ENCODE data around the gene ARHGEF37.

ARHGEF37 gene

DNA sequence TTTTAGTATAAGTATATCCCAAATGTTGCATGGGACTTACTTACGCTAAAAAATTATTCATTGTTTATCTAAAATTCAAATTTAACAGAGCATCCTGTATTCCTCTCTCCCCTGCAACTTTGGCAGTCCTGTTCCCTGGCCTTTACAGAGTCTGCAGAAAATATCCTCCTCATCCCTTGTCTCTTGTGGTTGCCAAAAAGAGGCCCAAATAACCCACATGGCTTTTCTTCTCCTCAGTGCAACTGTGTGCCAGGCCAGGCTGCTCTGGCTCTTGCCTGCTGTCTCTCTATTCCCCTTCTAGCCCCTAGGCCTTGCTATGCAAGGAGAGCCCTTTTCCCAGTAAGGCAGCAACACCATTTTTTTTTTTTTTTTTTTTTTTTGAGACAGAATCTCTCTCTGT is 23.0 kb downstream of the ARHGEF37 start:
- no peak for DNase-seq

DNA sequence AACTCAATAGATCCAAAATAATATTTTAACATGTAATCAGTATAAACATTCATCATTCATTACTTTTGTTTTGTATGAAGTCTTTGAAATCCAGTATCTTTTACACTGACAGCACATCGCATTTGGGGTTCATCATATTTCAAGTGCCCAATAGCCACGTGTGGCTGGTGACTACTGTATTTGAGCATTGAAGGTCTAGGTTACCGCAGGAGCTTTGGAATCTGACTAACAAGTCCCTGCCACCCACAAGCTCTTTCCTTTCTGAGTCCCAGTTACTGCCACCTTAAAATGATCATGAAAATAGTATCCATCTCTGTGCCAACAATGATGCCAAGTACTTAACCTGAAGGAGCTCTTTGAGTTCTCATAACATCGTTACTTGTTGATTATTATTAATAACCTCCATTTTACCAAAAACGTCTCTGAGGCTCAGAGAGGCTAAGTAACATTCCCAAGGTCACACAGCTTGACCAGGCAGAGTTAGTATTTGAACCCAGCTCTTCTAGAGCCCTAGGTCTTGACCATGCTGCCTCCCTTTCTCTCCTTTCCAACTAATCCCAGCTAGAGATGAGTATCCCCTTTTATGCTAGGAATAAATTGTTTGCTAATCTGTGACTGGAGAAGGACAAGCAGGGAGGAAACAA is 24.2 kb downstream of the ARHGEF37 start:
- DNase-seq: no peak

DNA sequence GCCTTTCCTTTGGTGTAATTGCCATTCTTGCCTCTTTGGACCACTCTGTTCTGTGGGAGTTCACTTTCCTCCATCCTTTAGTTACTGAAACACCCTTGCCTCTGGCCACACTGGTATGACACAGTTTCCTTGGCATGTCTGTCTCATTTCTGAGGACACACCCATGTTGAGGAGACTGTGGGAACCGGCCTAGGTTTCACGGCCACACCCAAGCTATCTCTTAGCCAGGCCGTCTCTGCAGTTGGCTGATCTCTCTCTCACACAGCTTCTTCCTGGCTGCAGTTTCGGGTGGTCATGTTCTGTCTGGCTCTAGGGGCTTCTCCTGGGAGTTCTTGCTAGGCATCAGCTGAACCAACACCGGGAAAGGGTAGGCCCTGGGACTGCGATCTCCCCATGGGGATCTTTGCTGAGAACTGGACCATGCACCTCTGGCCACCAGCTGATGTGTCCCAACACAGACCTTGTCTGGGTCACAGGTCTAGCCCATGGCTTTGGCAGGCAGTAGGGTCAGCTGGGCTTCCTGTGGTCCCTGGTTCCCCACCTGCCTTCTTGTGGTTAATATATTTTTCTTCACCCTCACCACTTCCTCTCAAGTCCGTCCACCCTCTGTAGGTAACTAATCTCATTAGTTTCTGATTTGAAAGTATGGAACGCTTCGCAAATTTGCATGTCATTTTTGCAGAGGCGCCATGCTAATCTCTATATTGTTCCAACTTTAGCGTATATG is 24.9 kb downstream of the ARHGEF37 start:
- no peak for DNase-seq

DNA sequence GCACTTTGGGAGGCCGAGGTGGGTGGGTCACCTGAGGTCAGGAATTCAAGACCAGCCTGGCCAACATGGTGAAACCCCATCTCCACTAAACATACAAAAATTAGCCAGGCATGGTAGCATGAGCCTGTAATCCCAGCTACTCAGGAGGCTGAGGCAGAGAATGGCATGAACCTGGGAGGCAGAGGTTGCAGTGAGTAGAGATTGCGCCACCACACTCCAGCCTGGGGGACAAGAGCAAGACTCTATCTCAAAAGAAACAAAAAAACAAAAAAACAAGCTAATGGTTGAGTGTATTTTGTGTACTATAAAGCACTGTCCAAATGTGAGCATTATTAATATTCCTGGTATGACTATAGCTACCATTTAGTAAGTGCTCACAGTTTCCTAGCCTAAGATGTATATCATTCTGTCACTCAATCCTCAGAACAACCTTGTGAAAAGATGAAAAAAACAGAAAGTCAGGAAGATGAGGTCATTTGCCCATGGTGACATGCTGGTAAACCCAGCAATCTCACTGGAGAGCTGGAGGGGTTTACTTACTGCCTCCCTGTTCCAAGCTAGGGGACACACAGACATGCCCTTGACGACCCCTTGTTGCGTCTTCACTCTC is 27.7 kb downstream of the ARHGEF37 start:
- no peak for DNase-seq

DNA sequence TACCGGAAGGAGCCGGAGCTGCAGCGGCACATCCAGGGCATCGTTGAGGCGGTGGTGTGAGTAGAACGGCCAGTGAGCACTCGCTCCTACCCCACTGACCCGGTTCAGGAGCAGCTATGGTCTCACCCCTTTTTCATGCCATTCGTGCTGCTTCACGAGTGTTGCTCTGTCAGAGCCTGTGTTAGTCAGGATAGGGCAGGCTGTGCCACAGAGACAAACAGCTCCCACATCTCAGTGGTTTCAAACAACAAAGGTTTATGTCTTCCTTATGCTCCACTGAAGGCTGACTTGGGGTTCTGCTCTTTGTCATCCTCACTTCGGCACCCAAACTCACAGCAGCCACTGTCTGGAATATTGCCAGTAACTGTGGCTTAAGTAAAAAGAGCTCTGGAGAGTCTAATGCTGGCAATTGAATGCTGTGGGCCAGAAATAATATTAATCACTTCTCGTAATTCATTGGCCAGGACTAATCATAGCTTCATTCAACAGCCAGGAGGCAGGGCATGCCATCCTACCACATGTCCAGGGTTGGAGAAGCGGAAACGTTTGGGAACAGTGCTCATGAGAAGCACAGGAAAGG is 28.4 kb downstream of the ARHGEF37 start:
- no peak for DNase-seq

DNA sequence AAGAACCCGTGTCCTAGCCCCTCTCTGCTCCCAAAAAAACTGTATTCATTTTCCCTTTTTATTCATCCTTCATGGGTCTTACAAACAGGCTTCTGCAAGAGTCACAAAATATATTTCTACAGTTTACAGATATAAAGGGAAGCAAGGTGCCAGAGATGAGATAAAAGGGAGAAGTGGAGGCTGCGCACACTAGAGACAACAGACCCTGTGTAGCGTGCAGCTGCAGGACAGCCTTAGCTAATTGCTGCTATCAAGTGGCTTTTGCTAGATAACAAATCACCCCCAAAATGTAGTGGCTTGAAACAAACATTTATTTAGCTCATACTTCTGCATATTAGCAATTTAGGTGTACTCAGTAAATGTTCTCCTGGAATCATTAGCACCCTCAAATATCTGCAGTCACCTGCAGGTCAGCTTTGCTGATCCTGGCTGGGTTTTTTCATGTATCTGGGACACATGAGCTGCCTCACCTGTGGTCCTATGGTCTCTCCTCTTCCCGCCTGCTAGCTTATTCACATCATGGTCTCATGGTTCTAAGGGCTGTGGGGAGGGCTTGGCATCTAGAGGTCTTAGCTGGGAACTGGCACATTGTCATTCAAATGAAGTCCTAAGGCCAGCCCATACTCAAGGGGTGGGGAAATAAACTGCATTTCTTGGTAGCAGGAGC is 29.4 kb downstream of the ARHGEF37 start:
- no peak for DNase-seq

DNA sequence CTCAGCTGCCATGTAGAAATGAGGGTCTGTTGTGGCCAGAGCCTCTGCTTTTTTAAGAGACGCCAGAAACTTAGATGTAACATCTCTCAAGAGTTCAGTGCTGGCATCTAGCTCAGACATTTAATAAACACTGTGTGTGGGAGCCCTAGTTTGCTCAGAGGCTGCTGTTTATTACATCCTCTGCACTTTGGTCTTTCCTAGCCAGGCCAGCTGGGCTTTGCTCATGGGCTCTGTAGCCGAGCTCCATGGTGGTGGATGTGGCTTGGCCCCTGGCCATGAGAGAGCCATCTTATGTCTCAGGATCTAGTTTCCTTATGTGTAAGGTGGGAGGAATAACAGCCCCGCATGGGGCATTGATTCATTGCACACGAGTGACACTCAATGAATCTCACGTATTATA is 30.0 kb downstream of the ARHGEF37 start:
- DNase-seq: no peak

DNA sequence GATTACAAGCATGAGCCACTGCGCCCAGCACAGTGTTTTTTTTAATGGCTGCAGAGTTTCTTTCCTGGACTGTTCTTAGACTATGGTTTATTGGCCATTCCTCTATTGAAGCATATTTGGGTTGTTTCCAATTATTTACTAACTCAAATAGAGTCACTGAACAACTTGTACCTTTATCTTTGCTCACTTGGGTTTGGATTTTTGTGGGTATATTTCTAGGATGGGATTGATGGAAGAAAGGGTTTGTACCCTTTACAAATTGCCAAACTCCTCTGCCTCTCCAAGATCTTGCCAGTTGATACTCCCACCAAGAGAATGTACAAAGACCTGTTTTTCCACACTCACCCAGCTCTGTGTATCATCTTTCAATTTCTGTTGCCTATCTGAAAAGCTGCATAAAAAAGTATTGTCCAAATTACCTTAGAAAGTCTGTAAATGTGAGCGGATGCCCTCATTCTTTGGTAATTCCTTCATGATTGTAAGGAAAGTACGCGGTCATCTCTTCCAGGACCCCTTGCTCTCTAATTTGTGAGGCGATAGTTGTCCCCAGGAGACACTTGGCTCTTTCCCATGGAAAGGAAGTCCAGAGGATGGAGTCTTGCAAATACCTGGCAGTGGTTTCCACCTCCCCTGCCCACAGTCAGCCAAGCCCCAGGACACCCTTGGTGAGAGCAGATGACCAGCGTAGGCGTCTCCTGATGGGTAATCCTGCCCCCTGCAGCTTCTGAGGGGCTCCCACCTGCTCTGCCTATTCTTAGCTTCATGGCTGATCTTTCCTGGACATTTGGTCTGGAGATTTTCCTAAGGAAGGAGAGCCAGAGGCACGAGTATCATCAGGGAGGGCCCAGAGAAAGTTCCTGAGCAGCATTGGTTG is 33.0 kb downstream of the ARHGEF37 start:
- no peak for DNase-seq

DNA sequence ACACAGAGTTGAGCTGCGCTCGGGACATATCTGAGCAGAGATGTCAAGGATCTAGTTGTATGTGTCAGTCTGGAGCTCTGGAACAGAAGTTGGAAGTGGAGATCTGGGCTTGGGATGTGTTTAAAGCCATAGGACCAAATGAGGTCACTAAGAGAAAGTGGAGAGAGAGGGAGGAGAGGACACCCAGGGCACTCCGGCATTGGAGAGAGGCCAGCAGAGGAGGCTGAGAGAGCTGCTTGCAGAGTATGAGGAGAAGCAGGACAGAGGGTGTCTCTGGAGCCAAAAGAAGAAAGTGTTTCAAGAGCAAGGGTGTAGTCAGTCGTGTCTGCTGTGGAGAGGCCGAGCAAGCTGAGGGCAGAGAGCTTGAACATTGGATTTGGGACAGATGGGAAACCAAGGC is 34.7 kb downstream of the ARHGEF37 start:
- no peak for DNase-seq

DNA sequence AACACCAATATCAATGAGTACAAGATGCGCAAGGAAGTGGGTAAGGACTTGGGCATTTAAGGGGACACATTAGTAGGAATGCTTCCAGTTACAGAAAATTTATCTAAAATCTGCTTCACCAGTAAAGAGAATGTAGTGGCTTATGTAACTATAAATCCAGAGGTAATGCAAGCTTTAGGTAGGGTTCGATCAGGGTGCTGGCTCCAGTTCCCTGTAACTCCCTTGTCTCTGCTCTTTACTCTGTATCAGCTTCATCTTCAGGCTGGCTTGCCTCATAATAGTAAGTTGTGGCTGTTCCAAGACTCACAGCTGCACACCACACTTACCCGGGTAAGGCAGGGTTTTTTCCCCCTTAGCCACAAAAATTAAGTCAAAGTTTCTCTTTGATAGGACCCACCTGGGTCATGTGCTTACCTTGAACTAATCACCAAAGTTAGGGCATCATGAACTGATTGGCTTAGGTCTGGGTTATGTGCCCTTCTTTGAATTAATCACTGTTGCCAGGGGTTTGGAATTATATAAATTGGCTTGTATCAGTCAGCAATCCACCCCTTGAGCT is 35.5 kb downstream of the ARHGEF37 start:
- DNase-seq: no peak

DNA sequence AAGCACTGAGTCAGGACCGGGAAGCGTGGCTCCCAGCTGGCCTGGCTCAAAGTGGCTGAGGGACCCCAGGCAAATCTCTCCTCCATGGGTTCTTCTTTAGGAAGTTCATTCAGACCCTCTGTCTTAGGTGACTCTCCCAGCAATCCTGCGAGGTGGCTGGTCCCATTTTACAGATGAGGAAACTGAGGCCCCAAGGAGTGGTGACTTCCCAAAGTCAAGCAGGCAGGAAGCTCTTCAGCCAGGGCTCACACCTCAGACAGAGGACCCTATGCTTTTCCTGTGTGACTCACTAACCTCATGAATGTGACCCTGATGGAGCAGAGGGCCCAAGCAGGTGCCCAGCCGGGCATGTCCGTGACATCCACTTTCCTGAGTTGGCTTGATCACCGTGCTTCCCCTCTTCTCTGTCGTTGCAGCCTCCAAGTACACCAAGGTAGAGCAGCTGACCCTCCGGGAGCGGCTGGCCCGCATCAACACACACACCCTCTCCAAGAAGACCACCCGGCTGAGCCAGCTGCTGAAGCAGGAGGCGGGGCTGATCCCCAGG is 36.5 kb downstream of the ARHGEF37 start:
- DNase-seq: no peak

DNA sequence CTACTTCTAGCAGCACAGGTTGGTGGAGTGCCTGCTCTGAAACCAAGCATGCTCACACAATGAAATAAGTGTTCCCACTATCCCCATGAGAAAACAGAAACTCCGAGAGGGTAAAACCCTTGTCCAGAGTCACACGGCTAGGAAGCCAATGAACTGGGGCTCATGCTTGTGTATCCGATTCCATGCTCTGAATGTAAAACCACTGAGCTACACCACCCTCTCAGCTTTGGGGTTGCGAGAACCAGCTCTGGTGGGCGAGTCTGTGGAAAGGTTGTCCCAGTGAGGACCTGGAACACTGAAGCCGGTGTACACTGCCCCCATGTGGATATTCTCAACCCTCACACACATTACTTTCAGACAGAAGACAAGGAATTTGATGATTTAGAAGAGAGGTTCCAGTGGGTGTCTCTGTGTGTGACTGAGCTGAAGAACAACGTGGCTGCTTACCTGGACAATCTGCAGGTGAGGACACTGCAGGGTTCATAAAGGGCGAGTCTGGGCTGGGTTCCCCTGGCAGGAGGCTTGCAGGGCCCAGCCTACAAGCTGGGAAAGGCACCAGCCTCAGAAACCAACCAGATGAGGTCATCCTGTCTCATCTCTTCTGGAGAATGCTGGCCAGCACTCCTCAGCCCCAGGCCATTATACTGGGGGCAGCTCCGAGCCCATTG is 37.4 kb downstream of the ARHGEF37 start:
- DNase-seq: peak; percentile 41

DNA sequence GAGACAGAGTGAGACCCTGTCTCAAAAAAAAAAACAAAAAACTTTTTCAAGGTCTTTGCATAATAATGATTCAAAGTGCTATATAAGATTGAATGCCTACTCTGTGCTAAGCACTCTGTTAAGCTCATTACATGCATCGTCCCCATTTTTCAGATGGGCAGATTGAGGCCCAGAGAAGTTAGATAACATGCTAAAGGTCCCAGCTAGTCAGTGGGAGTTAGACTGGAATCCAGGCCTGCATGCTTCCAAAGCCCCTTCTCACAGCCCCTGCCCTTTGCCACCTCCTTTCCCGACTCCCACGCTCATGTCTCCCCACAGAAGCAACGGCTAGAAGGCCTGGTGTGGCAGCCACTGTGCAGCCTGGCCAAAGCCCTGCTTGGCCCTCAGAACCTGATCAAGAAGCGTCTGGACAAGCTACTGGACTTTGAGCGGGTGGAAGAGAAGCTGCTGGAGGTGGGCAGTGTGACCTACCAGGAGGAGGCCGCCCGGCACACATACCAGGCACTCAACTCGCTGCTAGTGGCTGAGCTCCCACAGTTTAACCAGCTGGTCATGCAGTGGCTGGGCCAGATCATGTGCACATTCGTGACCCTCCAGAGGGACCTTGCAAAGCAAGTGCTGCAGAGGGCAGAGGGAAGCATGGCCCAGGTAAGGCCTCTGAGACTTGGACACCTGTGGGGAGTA is 40.3 kb downstream of the ARHGEF37 start:
- no peak for DNase-seq

DNA sequence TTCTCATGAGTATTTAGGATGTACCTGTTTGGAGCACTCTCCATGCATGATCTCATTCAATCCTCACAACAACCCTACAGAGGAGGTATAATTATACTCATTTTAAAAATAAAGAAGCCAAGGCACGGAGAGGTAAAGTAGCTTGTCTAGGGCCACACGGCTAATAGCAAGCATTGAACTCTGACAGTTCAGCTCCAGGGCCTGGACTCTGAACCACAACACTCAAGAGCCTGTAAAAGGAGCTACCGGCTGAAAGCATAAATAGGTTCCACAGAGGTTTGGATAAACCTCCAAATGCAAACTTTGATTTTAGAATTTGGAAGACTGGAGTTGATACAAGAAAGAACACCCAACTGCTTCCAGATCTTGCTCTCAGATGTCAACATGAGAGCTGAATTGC is 41.2 kb downstream of the ARHGEF37 start:
- no peak for DNase-seq

DNA sequence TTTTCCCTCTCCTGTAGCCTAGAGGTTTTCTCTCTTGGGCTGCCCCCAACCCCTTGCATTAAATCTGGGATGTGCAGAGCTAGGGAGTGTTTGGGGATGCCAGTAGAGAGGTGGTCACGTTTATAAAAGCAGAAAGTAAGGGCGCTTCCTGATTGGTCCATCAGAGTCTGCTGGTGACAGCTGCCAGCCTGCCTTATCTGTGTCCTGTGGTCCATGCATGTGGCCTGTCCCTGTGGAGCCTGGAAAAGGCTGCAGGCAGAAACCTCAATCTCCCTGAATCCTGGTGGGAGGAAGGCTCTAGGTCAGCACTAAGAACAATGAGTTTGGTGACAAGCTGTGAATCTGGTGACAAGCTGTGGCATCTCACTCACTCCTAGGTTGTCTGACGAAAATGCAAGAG is 42.2 kb downstream of the ARHGEF37 start:
- no peak for DNase-seq

DNA sequence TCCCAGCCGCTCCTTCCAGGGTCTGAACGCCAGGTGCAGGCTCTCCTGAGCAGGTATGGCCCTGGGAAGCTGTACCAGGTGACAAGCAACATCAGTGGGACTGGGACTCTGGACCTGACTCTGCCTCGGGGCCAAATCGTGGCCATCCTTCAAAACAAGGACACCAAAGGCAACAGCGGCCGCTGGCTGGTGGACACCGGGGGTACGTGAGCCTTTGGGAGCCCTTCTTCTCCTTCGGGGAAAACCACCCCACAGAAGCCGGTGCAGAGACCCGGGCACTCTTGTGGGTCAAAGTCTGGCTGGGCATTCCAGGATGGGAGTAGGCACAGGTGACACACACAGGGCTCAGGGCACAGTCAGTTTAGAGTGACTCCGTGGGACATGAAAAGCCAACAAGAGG is 45.8 kb downstream of the ARHGEF37 start:
- DNase-seq: no peak

DNA sequence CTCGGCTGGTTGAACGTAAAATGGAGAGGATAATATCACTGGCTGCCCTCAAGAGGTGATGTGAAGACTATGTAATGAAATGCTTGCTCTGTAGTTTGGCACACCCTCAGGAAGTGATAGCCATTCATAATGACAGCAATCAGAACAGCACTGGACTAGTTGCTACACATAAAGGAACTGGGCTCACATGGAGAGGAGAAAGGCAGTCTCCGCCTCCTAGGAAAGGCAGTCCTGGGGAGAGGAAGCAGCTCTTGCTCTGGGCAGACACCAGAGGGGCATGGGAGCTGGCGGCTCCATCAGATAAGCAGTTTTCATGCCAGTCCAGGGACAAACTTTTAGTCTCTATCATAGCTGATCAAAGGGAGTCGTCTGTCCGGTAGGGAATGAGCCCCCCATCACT is 46.9 kb downstream of the ARHGEF37 start:
- DNase-seq: peak; percentile 8

DNA sequence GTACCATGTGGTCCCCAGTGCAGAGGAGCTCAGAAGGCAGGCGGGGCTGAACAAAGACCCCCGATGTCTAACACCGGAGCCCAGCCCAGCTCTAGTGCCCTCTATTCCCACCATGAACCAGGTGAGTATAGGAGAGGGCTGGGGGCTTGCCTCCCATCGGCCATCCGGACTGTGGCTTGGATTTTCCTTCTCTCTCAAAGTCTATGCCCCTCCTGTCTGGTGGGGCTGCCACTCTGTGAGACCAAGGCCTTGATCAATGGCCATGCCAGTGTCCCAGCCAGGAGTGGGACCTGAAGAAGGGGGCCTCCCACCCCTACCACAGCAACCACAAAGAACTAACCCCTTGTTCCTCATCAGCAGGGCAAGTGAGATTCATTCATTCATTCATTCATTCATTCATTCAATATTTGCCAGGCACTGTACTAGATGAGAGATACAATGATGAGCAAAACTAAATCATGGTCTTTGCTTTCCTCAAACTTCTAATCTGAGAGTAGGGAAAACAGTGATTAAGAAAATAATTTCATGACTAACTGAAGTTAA is 47.6 kb downstream of the ARHGEF37 start:
- no peak for DNase-seq

DNA sequence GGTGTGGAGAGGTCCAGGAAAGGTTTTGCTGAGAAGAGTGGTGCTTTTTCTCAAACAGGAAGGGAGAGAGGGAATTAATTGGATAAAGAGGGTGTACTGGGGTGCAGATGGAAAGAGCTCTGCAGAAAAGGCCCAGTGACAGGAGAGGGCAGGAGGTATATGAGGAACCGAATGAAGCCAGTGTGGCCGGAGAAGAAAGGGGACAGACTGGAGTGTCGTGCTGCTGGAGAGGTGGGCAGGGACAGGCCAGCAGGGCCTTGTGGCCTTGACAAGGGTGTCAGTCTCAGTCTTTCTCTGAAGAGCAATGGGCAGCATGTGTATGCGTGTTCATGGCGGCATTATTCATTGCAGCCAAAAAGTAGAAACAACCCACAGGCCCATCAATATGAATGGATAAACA is 48.1 kb downstream of the ARHGEF37 start:
- DNase-seq: no peak

DNA sequence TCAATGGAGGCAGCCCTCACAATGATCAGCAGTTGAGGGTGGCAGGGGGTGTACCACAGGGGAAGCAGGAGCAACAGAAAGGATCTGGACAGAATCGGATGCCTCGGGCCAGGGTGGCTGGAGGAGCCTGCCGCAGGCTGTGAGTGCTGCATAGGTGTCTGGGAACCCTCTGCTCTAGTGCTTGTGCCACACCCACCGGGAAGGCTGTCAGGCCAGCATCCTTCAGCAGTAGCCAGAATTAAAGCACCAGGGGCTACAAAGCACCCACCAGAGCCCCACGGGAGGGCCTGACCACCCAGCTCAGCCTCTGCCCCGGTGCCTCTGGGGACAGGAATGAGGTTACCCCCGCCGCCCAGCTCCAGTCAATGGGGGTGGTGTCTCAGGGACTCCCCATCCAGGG is 49.0 kb downstream of the ARHGEF37 start:
- no peak for DNase-seq
